GM19035 (cell line): Measurements from ENCODE around the gene KLHL29.

ENCODE experiments used
- ATAC-seq: cut with Tn5 transposase; IDR thresholded peaks from one replicate; pipeline ENCODE4 v1.9.1; 2021; ENCODE audit not compliant: unreplicated experiment

KLHL29 gene

DNA sequence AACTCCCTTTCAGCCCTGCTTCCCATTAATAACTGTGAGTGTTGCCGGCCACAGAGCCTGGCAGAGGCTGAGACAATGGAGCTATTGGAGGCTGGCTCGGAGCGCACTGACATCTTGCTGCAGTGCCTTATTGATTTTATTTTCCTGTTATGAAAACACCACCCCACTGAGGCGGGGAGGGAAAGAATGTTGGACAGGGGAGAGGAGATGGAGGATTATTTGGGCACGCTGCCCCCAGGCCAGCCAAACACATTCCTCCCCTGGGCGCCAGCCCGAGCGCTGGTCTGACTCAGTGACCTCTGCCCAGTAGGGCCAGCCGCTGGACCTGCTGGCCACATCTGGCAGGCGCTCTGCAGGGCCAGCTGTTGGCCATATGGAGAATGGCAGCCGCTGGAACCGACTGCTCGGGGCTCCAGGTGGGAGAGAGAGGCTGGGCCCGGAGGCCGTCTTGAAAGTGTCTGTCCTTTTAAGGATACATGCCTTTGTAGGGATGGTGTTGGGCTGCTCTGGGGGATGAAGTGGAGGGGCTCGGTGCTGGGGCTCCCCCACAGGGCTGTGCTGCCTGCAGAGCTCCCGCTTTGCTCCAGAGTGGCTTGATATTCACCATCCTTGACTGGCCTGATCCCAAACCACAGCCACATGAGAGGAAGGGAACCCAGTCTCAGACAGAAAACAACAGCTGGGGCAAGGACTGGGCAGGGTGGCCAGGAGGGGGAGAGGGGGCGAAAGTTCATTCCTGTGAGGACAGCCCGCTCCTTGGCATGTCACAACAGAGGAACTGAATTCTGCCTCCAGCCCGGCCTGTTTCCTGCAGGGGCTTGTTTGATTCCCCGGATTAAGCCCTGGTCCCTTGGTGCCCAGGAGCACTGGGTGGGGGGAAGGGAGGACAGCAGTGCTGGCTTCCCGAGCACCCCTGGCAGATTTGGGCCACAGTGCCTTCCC lies 179.0 kb downstream of the KLHL29 start:
- no peak for ATAC-seq

DNA sequence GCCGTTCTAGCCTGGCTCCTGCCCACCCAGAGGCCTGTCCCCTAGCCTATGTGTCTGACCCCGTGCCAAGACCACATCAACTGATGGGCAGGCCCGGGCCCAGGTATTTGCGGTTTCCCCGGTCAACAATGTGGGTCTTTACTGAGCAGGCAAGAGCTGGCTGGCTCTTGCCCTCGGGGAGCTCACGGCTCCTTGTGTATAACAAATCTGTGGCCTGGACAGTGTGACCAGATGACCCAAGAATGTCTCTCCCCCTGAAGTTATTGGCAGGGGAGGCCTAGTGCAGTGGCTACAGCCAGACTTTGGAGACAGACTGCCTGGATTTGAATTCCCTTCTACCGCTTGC lies 179.6 kb downstream of the KLHL29 start:
- ATAC-seq, result no peak

DNA sequence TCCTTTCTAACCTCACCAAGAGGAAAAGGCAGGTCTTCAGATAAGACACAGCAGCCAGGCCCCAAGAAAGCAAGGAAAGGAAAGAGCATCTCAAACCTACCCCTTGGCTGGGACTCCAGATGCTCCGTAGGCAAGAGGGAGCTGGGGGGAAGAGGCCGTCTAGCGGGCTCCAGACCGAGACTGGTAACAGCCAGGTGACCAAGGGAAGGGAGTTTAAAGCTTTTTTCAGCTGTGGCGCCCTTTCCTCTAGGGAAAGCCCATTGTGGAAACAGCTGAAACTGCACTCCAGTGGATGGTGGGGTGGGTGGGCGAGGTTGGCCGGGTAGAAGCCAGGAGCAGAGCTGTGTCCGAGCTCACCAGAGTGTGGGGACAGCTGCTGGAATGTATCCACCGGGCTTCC lies 180.4 kb downstream of the KLHL29 start:
- no peak for ATAC-seq

DNA sequence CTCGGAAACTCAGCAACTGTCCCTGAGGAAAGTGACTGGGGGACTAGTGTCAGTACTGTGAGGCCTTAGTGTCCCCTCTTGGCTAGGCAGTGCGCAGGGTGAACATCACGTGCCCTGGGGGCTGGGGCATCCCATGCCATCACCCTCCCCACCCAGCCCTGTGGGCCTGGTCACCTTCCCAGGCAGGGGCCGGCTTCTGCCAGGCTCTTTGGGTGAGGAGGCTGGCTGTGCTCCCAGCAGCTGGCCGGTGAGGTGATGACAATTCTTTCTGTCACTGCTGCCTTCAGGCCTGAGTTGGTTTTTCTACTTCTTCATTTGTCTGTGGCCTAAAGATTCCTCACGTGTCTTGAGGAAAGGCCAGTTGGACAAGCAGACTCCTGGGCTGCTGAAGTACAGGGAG lies 180.8 kb downstream of the KLHL29 start:
- no peak for ATAC-seq

DNA sequence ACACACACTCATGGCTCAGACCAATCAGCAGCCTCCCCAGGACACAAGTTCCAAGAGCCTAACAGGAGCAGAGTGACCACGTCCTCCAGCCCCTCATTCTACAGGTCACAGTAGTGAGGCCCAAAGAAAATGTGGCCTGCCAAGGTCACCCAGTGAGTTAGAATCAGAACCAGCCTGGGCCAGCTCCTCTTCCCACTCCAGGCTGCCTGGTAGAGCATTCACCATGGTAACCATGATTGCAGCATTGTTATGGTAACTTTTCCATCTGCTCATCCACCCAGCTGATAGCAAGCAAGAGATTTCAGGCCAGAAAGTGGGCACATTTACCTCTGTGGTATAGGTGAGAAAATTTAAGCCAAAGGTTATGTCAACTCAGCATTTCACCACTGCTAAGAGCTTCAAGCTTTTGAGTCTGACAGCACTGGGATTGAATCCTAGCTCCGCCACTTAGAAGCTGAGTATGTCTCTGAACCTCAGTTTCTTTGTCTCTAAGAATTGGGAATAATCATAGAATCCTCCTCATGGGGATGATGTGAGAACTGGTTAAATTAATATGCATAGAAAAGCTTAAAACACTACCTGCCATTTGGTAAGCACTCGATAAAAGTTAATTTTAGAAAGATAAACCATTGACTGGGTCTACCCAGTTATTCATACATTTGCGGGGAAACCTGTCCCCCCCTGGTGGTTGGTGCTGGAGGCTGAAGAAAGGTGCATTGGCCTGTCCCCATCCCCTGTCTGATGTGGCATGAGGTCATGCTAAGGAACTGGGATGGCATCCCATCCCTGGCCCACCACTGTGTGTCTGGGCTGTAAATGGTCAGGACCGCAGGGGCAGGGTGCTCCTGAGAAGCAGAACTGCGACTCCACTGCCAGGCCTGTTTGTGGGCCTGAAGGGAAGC lies 181.5 kb downstream of the KLHL29 start:
- no peak for ATAC-seq

DNA sequence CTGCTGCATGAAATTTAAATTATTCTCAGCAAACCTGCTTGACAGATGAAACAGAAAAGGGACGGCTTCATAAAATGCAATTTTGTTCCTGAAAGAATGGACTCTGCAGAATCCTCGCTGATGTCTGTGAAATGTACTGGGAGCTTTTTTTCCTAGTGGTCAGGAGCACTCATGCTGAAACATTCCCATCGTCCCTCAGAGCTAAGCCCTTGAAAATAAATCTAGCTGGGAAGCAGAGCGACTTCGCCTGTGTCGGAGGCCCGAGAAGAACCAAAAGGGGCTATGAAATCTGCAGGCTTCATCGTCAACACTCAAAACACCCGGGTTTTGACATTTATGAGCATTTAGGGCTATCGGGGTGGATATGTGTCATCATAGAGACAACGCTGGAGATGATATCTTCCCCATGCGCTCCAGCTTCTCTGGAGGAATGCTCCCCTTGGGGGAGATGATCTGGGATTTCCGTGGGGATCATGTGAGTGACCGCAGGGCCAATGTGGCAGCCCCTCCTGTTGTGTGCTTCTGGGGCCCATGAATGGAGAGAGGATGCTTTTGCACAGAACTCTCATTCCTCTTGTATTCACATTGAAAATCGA lies 182.3 kb downstream of the KLHL29 start:
- ATAC-seq, result no peak

DNA sequence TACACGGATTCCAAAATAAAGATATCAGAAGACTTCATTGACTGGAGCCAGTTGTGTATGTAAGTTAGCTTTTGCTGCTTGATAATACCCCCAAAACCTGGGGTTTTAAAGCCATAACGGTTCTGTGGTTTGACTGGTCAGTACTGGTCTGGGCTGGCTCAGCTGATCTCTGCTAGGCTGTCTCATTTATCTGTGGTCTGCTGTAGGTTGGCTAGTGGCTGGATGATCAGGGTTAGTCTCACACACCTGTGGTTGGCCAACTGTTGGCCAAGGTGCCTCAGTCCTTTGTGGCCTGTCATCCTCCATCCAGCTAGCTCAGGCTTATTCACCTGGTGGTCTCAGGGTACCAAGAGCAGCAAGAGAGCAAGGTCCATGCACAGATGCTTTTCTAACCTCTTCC lies 183.2 kb downstream of the KLHL29 start:
- ATAC-seq, result no peak

DNA sequence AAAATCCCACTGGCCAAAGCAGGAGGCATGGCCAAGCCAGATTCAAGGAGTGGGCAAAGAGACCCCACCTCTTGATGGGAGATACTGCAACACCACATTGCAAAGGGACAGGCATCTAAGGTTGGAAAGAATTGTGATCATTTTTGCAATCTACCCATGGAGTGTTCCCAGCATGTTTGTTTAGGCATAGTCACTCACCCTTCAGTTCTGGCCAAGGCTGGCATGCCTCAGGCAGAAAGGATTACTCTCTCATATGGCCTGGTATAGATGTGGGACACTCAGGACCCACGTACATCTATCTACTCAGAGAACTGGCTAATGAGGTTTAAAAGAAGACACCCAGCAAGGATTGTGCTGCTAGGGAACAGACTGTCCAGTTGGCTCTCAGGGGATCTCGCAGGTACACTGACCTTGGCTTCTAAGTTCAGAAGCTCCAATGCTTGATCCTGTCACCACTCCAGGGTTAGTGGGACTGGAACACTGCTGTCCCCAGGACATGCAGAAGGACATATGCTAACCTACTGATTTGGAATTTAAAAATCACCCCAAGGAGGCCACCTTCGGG lies 183.7 kb downstream of the KLHL29 start:
- no peak for ATAC-seq

DNA sequence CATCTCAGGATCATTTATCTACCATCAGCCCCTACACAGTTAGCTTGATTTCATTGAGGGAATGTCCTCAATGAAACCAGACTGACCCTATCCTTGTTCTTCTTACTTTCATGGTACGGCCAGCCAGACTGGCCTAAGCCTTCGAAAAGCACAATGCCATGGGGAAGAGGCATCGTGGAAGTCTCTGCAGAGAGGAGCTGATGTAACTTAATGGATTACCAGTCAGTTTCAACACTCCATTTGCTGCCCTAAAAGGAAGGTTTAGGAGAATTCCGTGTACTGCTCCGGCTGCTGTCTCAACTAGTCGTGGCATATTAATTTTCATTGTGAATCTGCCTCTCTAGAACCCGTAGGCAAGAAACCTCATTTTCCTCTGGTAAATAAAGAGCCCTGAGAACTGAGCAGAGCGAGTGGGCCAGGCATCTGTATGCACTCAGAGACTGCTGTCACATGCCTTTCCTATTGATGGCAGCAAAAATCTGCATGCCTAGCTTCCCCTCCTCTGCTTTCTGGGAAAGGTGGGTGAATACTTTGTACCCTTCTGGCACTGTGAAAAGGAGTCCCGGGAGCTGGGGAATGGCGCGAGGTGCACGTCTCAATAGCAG lies 184.9 kb downstream of the KLHL29 start:
- no peak for ATAC-seq

DNA sequence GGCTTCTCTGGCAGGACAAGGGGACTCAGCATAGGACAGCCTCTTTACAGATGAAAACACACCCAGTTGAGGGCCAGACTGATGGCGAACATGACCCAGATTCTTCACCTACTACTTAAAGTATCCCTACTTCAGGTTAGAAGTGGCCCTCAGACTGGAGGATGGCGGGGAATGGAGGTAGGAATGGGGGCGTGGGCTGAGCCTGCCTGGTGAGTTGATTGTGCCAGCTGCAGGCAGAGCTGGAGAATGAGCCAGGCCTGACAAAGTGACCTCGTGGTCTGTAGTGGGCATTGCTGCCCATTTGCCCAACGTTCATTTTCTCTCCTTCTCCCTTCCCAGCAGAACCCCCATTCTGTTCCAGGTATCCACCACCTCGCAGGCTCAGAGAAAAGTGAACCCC lies 186.1 kb downstream of the KLHL29 start:
- ATAC-seq, result no peak

DNA sequence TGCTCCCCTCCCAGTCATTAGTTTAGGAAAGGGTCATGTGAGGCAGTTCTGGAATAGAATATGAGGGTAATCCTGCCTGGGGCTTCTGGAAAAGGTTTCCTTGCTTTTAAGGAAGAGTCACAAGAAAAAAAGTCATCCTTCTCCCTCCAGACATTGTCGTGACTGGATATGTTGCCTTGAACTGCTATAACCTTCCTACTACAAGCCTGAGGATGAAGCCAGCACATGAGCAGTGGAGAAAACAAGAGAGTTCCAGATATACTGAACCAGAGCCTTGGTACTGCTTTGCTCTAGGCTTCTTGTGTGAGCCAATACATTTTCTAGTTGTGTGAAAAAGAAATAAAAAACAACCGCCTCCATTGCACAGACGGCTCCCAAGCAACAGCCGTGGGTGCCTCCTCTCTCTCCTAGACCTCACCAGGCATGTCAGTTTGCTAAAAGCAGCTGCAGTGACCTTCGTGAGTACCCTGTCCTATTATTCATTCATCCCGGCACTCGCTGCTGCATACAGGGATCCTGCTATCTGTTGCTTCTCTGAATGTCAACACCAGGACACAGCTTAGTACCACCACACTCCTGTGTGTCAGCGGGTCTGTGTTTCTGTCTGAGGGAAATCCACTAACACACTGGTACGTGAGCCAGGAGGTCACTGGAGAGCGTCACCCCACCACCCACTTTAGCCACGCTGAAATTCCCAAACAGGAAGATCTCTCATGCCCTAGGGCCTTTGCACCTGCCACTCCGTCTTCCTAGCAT lies 186.7 kb downstream of the KLHL29 start:
- no peak for ATAC-seq

DNA sequence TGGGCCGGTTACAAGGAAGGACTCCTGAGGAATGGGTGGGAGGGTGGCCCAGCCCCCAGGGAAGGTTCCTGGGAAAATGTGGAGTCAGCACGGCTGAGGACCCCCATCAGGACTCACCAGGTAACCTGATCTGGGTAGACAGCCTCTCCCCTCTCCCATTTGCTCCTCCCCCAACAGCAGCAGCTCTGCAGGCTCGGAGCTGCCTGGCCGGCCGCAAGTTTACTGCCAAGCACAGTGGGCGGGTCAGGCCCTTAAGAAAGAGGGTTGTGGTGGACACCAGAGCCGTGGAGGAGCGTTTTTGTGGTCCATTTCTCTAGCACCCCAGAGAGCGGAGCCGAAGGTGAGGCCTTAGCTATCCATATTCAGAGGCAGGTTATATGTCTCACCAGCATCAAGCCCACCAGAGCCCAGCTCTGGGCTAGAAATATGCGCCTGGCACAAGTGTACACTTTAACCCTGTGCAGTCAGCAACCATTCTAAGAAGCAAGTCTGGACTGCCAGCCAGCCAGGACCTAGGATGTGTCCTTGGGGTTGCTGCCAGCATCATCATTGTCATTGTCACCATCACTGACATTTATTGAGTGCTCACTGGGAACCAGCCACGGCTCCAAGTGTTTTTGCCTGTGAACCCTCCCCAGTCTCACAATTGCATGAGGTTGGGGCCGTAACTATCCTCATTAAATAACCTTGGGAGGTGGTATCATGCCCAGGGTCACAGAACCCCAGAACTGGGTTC lies 190.1 kb downstream of the KLHL29 start:
- no peak for ATAC-seq

DNA sequence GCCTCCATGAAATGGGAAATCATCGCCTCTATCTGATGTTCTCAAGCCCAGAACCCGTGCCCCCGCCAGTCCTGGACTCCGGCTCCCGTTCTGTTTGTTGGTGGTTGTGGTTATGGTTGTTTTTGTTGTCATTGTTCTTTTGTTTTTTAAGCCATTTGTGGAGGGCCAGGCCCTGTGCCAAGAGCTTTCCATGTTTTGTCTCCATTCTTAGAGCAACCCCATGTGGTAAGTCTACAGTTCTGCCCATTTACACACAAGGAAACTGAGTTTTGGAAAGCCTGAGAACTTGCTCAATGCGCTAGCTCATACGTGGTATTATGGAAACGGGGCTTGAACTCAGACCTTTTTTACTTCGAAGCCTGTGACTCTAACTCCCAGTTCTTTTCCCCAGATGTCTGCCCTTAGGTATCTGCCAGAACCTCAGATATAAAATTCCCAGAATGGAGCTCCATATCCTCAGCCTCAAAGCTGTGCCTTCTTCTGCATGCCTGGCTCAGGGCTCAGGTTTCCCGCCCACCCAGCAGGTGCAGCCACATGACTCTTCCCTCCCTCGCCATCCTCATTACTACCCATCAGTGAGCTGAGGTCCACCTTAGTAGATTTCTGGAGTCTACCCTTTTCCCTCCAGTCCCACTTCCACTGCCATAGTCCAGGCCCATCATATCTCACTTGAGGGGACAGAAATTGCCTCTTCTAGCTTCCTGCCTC lies 194.1 kb downstream of the KLHL29 start:
- ATAC-seq, result no peak

DNA sequence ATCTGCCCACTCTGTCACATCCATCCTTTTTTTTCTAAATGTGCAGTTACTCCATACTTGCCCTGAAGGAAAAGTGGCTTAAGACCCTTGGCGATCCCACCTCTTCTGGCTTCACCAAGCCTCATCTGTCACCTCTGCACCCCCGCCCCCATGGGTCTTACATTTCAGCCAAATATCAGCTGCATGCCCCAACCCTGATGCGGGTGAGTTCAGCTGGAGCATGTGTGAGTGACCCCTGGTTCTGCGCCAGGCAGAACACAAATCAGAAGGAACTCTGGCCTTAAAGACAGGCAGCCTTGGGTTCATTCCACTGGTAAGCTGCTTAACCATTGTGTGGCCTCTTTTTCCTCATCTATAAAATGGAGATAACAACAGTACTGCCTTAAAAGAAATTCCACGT lies 194.7 kb downstream of the KLHL29 start:
- no peak for ATAC-seq

DNA sequence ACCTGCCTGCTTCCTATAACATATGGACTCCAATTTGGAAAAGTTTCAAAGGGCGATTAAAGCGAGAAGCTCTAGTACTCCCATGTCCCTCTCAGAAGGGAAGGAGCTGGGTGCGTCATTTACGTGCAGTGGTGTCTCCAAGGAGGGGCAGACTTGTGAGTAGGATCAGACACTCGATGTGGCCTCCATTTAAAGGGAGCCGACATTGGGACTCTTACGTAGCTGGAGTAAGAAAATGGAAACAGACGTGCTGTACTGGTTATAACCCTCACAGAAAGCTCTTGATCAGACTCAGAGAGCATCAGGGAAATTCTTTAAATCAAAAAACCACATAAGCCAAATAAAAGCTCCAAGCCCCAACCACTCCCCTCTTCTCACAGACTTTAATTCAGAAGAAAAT lies 198.5 kb downstream of the KLHL29 start:
- no peak for ATAC-seq

DNA sequence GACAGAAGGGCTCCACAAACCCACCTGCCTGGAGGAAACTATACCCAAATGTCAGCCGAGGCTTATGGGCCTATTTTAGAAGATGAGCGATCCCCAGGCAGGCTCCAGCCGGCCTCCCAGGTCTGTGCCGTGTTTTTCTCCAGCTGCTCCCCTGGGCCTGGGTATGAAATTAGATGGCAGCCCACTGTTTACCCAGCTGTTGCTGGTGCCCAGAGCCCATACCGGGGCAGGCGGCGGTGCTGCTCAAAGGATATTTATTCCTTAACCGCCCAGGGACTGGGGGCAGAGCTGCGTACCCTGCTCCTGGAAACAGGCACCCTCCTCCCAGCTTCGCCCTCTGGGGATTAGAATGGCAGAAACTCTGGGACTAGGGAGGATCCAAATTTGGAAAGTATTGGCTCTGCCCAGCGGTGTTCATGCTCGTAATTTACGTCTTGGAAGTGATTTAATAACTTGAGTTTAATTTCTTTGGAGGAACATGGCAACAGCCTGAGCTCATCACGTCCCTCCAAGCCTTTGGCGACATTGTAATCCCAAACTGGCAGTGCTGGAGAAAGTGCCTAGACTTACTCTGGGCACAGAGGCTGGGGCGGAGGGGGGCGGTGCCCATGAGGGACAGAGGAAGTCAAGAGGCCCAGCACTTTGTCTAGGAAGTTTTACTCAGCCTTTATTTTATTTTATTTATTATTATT lies 199.2 kb downstream of the KLHL29 start:
- no peak for ATAC-seq

DNA sequence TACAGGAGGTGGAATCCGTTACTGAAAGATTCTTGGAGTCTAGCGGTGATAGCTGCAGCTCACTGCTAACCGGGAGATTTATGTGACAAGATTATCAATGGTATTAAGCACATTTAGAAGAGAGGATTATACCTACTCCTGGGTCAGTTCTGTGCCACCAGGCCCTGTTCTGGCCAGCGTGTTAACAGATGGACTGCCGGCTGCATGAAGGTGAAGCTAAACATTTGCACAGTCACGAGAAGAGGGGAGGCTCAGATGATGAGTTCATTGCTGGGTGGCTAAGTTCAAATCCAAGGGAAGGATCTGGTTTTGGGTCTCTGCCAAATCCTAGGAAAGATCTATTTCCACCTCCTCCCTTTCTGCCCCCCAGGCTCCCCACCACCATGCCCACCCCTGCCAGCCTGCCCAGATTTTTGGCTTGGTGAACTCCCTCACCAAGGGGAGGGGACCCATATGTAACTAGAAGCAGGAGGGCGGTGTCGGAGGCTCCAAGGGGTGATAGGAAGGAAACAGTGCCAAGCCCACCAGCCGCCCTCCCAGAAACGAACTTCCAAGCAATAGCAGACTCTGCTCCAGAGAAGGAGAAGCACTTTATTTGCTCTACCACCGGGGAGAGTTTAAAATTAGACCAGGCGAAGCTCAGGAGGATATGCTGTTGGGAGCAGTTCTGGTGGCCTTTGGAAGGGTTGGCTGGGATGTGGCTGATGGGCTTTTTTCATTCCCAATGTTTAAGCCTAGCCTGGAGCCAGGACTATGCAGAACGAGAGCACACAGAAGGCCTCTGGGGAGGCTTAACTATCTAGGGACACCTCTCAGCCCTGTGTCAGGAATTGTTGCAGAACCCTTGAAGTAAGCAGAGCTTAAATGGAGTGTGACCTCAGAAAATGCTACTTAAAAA lies 200.5 kb downstream of the KLHL29 start:
- no peak for ATAC-seq
